Testis (tissue), 2 donors: ENCODE measurements around the gene CLEC11A.

ENCODE experiments used
- POLR2A ChIP-seq: fragments of 450-650 bp; IDR thresholded peaks from one replicate; pipeline ENCODE4 v1.6.1; 2017; ENCODE audit warnings: antibody characterized with exemption, mild to moderate bottlenecking, moderate library complexity
- TF ChIP-seq, protein P1 (sequence below), 3 experiments: fragments of 450-650 bp in 2 of 3; fragments of 200-600 bp in 1 of 3; sonication (generic) in 1 of 3; IDR thresholded peaks; one replicate each; pipeline ENCODE4 v1.5.1; 2016 to 2019; ENCODE audit warnings: antibody characterized with exemption in 3 of 3, mild to moderate bottlenecking in 2 of 3, moderate library complexity in 1 of 3

DNA sequence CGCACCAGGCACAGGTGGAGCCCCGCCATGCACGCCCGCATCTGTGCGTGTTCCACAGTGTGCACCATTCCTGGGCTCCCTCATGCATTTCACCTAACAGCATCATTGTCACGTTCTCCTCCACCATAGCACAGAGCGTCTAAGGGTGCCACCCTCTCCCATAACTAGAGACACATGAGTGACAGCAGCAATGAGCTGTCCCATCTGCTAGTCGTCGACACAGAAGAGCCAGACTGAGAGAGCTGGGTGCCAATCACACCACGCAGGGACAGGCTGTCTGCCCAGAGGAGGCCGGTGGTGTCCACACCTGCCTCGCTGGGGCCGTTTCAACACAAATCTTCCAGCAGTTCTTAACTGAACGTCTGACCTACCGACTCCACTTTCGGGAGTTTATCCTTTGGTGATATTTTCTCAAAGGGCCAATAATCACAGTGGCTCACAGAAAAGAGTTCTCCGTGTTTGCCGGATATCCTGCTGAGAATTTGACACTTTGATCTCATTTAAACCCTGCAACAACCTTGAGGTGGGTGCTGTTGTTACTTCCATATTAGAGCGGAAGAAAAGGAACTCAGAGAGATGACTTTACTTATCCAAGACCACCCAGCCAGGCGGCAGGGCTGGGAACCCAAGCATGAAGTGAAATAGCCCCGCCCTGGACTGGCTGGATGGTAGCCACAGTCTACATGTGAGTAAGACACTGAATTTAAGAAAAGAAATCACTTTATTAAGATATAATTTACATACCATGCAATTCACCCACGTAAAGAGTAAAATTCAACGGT is 16.2 kb downstream of the CLEC11A start:
- TF ChIP-seq, protein P1, sequence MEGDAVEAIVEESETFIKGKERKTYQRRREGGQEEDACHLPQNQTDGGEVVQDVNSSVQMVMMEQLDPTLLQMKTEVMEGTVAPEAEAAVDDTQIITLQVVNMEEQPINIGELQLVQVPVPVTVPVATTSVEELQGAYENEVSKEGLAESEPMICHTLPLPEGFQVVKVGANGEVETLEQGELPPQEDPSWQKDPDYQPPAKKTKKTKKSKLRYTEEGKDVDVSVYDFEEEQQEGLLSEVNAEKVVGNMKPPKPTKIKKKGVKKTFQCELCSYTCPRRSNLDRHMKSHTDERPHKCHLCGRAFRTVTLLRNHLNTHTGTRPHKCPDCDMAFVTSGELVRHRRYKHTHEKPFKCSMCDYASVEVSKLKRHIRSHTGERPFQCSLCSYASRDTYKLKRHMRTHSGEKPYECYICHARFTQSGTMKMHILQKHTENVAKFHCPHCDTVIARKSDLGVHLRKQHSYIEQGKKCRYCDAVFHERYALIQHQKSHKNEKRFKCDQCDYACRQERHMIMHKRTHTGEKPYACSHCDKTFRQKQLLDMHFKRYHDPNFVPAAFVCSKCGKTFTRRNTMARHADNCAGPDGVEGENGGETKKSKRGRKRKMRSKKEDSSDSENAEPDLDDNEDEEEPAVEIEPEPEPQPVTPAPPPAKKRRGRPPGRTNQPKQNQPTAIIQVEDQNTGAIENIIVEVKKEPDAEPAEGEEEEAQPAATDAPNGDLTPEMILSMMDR (IDR thresholded peaks at IDR 0.05), result no peak
- TF ChIP-seq POLR2A, result no peak
